OCI-M2 (cell line): Measurements from ENCODE around the gene KCTD1.

ENCODE experiments used
- DNase-seq: peaks from one replicate; lab custom pipeline; 2025; ENCODE audit not compliant: unreplicated experiment; lab: John Stamatoyannopoulos, UW

Gene KCTD1

GRCh38 chr18:26487437-26487836 lies 60.9 kb downstream of the KCTD1 start:
- no peak for DNase-seq

- DNase-seq = no peak
Measured at GRCh38 chr18:26483633-26484032, 64.7 kb downstream of the KCTD1 start.

GRCh38 chr18:26482569-26482968 lies 65.8 kb downstream of the KCTD1 start:
- no peak for DNase-seq

GRCh38 chr18:26480897-26481795 lies 67.2 kb downstream of the KCTD1 start:
- DNase-seq = no peak

GRCh38 chr18:26479681-26480079 lies 68.7 kb downstream of the KCTD1 start:
- no peak for DNase-seq

GRCh38 chr18:26479065-26479680 lies 69.2 kb downstream of the KCTD1 start:
- DNase-seq = no peak

GRCh38 chr18:26477828-26478466 lies 70.4 kb downstream of the KCTD1 start:
- DNase-seq = no peak

- no peak for DNase-seq
Measured at GRCh38 chr18:26476697-26477096, 71.7 kb downstream of the KCTD1 start.

- no peak for DNase-seq
Measured at GRCh38 chr18:26474542-26474941, 73.8 kb downstream of the KCTD1 start.

- DNase-seq = no peak
Measured at GRCh38 chr18:26473672-26474071, 74.7 kb downstream of the KCTD1 start.

- no peak for DNase-seq
Measured at GRCh38 chr18:26471826-26472225, 76.5 kb downstream of the KCTD1 start.

GRCh38 chr18:26471027-26471426 lies 77.3 kb downstream of the KCTD1 start:
- DNase-seq = no peak

GRCh38 chr18:26470011-26470637 lies 78.2 kb downstream of the KCTD1 start:
- no peak for DNase-seq

GRCh38 chr18:26468931-26469340 lies 79.4 kb downstream of the KCTD1 start:
- no peak for DNase-seq

GRCh38 chr18:26466026-26466425 lies 82.3 kb downstream of the KCTD1 start:
- DNase-seq = no peak

- DNase-seq = no peak
Measured at GRCh38 chr18:26465431-26465830, 82.9 kb downstream of the KCTD1 start.

- no peak for DNase-seq
Measured at GRCh38 chr18:26464128-26465011, 84.0 kb downstream of the KCTD1 start.

- DNase-seq = no peak
Measured at GRCh38 chr18:26462355-26462754, 86.0 kb downstream of the KCTD1 start.

- no peak for DNase-seq
Measured at GRCh38 chr18:26461405-26461804, 86.9 kb downstream of the KCTD1 start.

- no peak for DNase-seq
Measured at GRCh38 chr18:26460449-26461091, 87.8 kb downstream of the KCTD1 start.
